Liver (tissue), 3 donors: Measurements from ENCODE around the gene OGFOD3.

Source experiments
- GABPA ChIP-seq, 2 donors: IDR thresholded peaks in 1 of 2; conservative IDR thresholded peaks in 1 of 2; 2 replicates each; pipeline ENCODE4 v1.6.1; 2016; ENCODE audit warnings: antibody characterized with exemption in 2 of 2, mild to moderate bottlenecking in 1 of 2, moderate library complexity in 1 of 2
- JUND ChIP-seq, 2 donors: IDR thresholded peaks; 2 replicates each; pipeline ENCODE4 v1.6.1; 2016; ENCODE audit warnings: antibody characterized with exemption in 2 of 2
- TF ChIP-seq, protein P1 (sequence below): fragments of 150-350 bp; IDR thresholded peaks from 2 replicates; pipeline ENCODE4 v1.5.1; 2017; ENCODE audit warnings: improper control_type of control experiment, low read depth, low read length; ENCODE audit not compliant: missing input control
- TF ChIP-seq, protein P2 (sequence below): IDR thresholded peaks from 2 replicates; pipeline ENCODE4 v1.6.1; 2016; ENCODE audit warnings: antibody characterized with exemption, mild to moderate bottlenecking
- TF ChIP-seq, protein P3 (sequence below): IDR thresholded peaks from 2 replicates; pipeline ENCODE4 v1.6.1; 2016; ENCODE audit warnings: antibody characterized with exemption
- donor health status: healthy.
- donor health status: healthy.

DNA sequence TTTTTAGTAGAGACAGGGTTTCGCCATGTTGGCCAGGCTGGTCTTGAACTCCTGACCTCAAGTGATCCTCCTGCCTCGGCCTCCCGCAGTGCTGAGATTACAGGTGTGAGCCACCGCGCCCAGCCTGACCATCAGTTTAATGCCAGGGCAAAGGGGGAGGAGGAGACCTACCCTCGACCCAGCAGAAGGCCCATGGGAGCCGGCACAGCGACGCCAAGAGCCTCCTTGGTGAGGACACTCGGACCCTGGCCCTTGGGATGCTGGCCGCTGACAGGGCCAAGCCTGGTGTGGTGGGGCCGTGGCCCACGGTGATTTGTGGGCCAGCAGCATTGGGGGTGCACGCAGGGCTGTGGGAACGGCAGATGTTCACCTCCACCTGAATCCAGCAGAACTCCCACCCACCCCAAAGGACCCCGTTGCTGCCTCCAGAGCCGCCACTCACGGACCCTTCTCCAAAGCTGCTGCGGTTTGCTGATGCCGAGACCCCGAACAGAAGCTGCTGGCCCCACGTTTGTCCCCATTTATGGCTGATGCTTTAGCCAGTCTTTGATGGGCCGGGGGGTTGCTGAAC lies 26.8 kb downstream of the OGFOD3 start:
- TF ChIP-seq, protein P1, sequence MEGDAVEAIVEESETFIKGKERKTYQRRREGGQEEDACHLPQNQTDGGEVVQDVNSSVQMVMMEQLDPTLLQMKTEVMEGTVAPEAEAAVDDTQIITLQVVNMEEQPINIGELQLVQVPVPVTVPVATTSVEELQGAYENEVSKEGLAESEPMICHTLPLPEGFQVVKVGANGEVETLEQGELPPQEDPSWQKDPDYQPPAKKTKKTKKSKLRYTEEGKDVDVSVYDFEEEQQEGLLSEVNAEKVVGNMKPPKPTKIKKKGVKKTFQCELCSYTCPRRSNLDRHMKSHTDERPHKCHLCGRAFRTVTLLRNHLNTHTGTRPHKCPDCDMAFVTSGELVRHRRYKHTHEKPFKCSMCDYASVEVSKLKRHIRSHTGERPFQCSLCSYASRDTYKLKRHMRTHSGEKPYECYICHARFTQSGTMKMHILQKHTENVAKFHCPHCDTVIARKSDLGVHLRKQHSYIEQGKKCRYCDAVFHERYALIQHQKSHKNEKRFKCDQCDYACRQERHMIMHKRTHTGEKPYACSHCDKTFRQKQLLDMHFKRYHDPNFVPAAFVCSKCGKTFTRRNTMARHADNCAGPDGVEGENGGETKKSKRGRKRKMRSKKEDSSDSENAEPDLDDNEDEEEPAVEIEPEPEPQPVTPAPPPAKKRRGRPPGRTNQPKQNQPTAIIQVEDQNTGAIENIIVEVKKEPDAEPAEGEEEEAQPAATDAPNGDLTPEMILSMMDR, result no peak
- TF ChIP-seq JUND (IDR thresholded peaks at IDR 0.05) (no peak), GABPA (IDR thresholded peaks at IDR 0.05 in 1 of 2, conservative IDR thresholded peaks at IDR 0.05 in 1 of 2) (no peak)
- TF ChIP-seq, protein P2, sequence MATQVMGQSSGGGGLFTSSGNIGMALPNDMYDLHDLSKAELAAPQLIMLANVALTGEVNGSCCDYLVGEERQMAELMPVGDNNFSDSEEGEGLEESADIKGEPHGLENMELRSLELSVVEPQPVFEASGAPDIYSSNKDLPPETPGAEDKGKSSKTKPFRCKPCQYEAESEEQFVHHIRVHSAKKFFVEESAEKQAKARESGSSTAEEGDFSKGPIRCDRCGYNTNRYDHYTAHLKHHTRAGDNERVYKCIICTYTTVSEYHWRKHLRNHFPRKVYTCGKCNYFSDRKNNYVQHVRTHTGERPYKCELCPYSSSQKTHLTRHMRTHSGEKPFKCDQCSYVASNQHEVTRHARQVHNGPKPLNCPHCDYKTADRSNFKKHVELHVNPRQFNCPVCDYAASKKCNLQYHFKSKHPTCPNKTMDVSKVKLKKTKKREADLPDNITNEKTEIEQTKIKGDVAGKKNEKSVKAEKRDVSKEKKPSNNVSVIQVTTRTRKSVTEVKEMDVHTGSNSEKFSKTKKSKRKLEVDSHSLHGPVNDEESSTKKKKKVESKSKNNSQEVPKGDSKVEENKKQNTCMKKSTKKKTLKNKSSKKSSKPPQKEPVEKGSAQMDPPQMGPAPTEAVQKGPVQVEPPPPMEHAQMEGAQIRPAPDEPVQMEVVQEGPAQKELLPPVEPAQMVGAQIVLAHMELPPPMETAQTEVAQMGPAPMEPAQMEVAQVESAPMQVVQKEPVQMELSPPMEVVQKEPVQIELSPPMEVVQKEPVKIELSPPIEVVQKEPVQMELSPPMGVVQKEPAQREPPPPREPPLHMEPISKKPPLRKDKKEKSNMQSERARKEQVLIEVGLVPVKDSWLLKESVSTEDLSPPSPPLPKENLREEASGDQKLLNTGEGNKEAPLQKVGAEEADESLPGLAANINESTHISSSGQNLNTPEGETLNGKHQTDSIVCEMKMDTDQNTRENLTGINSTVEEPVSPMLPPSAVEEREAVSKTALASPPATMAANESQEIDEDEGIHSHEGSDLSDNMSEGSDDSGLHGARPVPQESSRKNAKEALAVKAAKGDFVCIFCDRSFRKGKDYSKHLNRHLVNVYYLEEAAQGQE, result no peak
- TF ChIP-seq, protein P3, sequence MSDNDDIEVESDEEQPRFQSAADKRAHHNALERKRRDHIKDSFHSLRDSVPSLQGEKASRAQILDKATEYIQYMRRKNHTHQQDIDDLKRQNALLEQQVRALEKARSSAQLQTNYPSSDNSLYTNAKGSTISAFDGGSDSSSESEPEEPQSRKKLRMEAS, result no peak
